ENCODE measurements around the gene MPO. TPM values are rescaled to one million over a fixed set of nuclear protein-coding genes. Genes with fewer than 3 reads are reported as not detected.

Gene MPO
- total and polyA plus RNA-seq, 2 donors (not counting 1 experiment from before 2014, with no cell fraction given), result 0.07 TPM; not detected in 1

DNA sequence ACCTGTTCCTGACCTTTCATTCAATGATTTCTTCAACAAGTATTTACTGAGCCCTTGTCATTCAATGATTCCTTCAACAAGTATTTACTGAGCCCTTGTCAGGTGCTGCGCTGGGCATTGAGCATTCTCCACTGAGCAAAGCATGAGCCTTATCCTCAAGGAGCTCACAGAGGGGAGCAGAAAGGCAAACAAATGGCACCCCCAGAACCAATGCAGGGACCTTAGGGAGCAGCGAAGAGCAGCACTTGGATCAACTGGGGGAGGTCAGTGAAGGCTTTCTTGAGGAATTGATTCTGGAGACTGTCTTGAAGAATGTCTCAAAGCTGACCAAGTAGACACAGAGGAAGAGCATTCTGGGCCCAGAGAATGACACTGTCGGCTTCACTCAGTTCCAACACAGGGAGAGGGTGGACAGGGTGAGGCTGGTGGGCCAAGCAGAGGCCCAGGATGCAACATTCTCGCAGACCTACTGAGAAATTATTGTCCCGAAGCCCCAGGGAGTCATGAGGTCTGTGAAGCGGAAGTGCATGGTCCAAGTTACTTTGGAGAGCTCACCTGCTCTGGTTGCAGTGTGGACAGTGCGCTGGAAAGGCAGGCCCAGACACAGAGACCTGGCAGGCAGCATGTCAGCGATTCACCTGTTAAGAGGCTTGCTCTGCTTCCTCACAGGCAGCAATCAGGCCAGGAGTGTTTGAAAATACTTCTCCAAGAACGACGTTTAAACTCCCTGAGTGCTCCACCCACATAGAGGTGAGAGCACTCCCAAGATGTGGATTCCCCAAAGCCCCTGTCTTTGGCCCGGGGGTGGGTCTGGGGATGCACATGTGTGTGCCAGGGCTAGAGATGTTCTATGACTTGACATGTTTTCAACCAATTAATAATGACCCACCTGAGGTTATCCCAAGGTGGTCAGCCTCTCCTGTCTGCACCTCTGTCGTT is 3.2 kb upstream of the MPO start:
- peaks cover 0 to 3% of the 10 kb centered on the region in 2 donors for H3K4me1 ChIP-seq (ENCODE audit: control insufficient read depth in 2 of 2, insufficient read depth in 2 of 2, low read length in 2 of 2)
- POLR2A ChIA-PET, result interaction anchor here (0.6 kb wide), 1 partner anchor 272 kb away, joined by 11 read pairs; no protein-coding TSS in a partner anchor
- Mint-ChIP-seq H3K4me3 (no peak overlapping the region), H3K27me3 (peaks cover 34% of the 10 kb centered on the region), H3K9me3 (ENCODE audit: insufficient read depth) (no peaks in the 10 kb centered on the region), H3K27ac (no peak overlapping the region), H3K4me1 (no peaks in the 10 kb centered on the region)
- H3K4me2 ChIP-seq (replicated peaks; ENCODE audit: low read depth, low read length, poor library complexity, severe bottlenecking), result no peak overlapping the region
- TF ChIP-seq EZH2 (IDR thresholded peaks at IDR 0.05; ENCODE audit: borderline replicate concordance, insufficient read depth, low read depth, low read length, poor library complexity, severe bottlenecking) (no peak), CTCF (IDR thresholded peaks at IDR 0.05) (no peak)
- WGBS (ENCODE audit: insufficient coverage), result 83% methylated on average over 11 of the region's 12 CpGs
- no peak overlapping the region for H3K9ac ChIP-seq (ENCODE audit: low read length)
- H3K4me3 ChIP-seq (ENCODE audit: control extremely low read depth in 1 of 5, extremely low read depth in 1 of 5, insufficient read depth in 1 of 5, low read depth in 2 of 5, low read length in 4 of 5), result no peak overlapping the region
- H2AFZ ChIP-seq (ENCODE audit: insufficient read depth, low read depth, low read length, poor library complexity, severe bottlenecking), result no peak overlapping the region
- H3K36me3 ChIP-seq (replicated peaks in 1 of 2; ENCODE audit: control extremely low read depth in 1 of 2, control insufficient read depth in 1 of 2, extremely low read depth in 1 of 2, insufficient read depth in 2 of 2, low read length in 1 of 2), result no peaks in the 10 kb centered on the region
- CTCF ChIA-PET, result interaction anchor here (1.4 kb wide), 1 partner anchor 33 kb away, joined by 4 read pairs; no protein-coding TSS in a partner anchor
- DNase-seq (no peak), ATAC-seq (ENCODE audit: low read depth) (no peak)
- no peaks in the 10 kb centered on the region for H3K9me3 ChIP-seq (ENCODE audit: control extremely low read depth in 1 of 3, control insufficient read depth in 2 of 3, insufficient read depth in 1 of 3, low read length in 2 of 3)
- no peak overlapping the region for H3K27ac ChIP-seq (ENCODE audit: low read length in 2 of 2)
- H4K20me1 ChIP-seq (ENCODE audit: control insufficient read depth, insufficient read depth, low read length, poor library complexity, severe bottlenecking), result no peaks in the 10 kb centered on the region
- H3K27me3 ChIP-seq (replicated peaks in 1 of 4; ENCODE audit: control extremely low read depth in 1 of 4, control insufficient read depth in 3 of 4, insufficient read depth in 4 of 4, low read length in 3 of 4), result peaks cover 0 to 18% (median 1%) of the 10 kb centered on the region in 4 experiments
- intact Hi-C loops (cut with micrococcal nuclease), result no loop called here
- no peaks in the 10 kb centered on the region for H3K79me2 ChIP-seq (ENCODE audit: control insufficient read depth, insufficient read depth, low read length)

GRCh38 chr17:58282442-58282841 is 1.7 kb upstream of the MPO start:
- Mint-ChIP-seq H3K27ac (no peak overlapping the region), H3K9me3 (ENCODE audit: insufficient read depth) (no peaks in the 10 kb centered on the region), H3K4me1 (no peaks in the 10 kb centered on the region), H3K27me3 (peaks cover 32% of the 10 kb centered on the region), H3K4me3 (no peak overlapping the region)
- H3K4me1 ChIP-seq (ENCODE audit: control insufficient read depth in 2 of 2, insufficient read depth in 2 of 2, low read length in 2 of 2), result peaks cover 0 to 3% of the 10 kb centered on the region in 2 donors
- no peak for DNase-seq
- H3K4me2 ChIP-seq (replicated peaks; ENCODE audit: low read depth, low read length, poor library complexity, severe bottlenecking), result no peak overlapping the region
- H3K9ac ChIP-seq (ENCODE audit: low read length), result no peak overlapping the region
- no peak overlapping the region for H3K27ac ChIP-seq (ENCODE audit: low read length in 2 of 2)
- H3K9me3 ChIP-seq (ENCODE audit: control extremely low read depth in 1 of 3, control insufficient read depth in 2 of 3, insufficient read depth in 1 of 3, low read length in 2 of 3), result no peaks in the 10 kb centered on the region
- no peak overlapping the region for H3K4me3 ChIP-seq (ENCODE audit: control extremely low read depth in 1 of 5, extremely low read depth in 1 of 5, insufficient read depth in 1 of 5, low read depth in 2 of 5, low read length in 4 of 5)
- H2AFZ ChIP-seq (ENCODE audit: insufficient read depth, low read depth, low read length, poor library complexity, severe bottlenecking), result no peak overlapping the region
- POLR2A ChIA-PET, result no interaction called here
- CTCF ChIA-PET, result interaction anchor here (1.8 kb wide), 1 partner anchor 22 kb away, joined by 7 read pairs; no protein-coding TSS in a partner anchor
- intact Hi-C loops (cut with micrococcal nuclease), result no loop called here
- no peaks in the 10 kb centered on the region for H4K20me1 ChIP-seq (ENCODE audit: control insufficient read depth, insufficient read depth, low read length, poor library complexity, severe bottlenecking)
- H3K79me2 ChIP-seq (ENCODE audit: control insufficient read depth, insufficient read depth, low read length), result no peaks in the 10 kb centered on the region
- 100% methylated on average over 2 of the region's 6 CpGs for WGBS (ENCODE audit: insufficient coverage)
- H3K27me3 ChIP-seq (replicated peaks in 1 of 4; ENCODE audit: control extremely low read depth in 1 of 4, control insufficient read depth in 3 of 4, insufficient read depth in 4 of 4, low read length in 3 of 4), result peaks cover 0 to 20% (median 0%) of the 10 kb centered on the region in 4 experiments
- no peaks in the 10 kb centered on the region for H3K36me3 ChIP-seq (replicated peaks in 1 of 2; ENCODE audit: control extremely low read depth in 1 of 2, control insufficient read depth in 1 of 2, extremely low read depth in 1 of 2, insufficient read depth in 2 of 2, low read length in 1 of 2)
- TF ChIP-seq CTCF (IDR thresholded peaks at IDR 0.05), result no peak
- no peak for TF ChIP-seq EZH2 (IDR thresholded peaks at IDR 0.05; ENCODE audit: borderline replicate concordance, insufficient read depth, low read depth, low read length, poor library complexity, severe bottlenecking)
- no peak for ATAC-seq (ENCODE audit: low read depth)
